NCI-H2196 treated with DMSO at 0.1 percent for 48 hours (cell line): Measurements from ENCODE around the gene TMEM239.
"Not testable (repeated sequence)": the region's sequence is repeated elsewhere in the genome, so short reads cannot be mapped to it uniquely, and the experiment has no call there.

Experiments
- DNase-seq: peaks from one replicate; lab custom pipeline; 2025; ENCODE audit not compliant: unreplicated experiment; lab: John Stamatoyannopoulos, UW

TMEM239 gene

DNA sequence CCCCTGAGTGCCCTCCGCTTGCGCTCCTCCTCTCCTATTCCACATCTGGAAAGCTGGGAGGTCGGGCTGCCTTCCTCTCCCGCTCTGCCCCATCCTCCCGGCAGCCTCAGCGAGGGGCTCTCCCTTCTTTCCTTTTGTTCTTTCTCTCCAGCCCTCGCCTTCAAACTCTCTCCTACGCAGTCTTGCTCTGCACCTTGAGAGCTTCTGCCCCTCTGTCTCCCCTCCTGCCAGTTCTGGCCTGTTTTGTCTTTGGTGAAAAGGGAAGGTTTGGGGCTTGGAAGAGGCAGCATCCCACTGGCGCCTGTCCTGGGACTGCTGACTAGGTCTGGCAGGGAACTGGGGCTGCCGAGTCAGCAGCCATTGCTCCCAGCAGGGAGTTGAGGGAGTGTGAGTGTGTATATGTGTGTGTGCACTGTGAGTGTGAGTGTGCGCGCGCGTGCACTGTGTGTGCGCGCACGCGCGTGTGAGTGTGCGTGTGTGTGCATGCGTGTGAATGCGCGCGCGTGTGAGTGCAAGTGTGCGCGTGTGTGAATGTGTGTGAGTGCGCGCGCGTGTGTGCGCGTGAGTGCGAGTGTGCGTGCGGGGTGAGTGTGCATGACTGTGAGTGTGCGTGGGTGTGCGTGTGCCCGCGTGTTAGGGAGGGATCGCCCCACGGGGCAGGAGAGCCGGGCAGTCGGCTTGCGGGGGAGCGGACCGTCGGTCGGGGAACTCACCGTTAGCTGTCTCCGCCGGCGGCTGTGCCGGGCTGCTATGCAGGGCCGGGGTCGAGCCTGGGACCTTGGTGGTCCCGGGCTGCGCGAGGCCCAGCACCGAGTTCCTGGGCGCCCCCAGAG is 16.3 kb upstream of the TMEM239 start:
- DNase-seq = no peak

DNA sequence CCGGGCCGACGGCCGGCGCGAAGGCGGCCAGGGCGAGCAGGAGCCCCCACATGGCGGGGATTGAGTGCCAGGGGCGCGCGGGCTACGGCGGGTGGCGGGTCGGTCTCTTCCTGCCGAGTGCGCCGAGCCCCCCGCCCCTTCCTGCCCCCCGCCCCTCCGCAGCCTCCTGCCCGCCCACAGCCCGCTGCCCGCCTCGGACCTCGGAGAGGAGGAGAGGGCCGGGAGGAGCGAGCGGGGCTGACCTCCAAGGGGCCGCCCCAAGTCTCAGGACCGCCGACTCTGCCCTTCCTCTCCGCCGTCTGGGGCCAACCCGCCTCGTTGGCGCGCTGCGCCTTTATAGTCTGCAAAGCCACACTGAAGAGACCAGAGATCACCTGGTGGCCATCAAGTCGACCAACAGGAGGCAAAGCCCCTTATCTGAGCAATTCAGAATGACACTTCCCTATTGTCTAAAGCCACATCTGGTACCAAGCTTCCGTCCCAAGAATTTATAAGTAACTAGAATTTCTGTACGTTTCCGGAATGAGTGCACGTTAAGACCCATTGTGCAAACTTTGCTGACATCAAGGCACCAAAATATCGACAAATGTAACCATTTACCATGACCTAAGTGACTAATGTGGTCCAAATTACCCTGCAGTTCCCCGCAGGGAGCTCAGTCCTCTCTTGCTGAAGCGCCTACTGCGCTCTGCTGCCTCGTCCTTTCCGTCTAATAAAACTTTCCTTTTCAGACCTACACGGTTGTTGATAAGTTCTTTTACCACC is 15.5 kb upstream of the TMEM239 start, which contains the start of gene CPXM1:
CPXM1 (minus strand) TSS at position 107 of the 765 bp plus-strand sequence; CDS start at position 52, 55 bp downstream.
- no peak for DNase-seq

DNA sequence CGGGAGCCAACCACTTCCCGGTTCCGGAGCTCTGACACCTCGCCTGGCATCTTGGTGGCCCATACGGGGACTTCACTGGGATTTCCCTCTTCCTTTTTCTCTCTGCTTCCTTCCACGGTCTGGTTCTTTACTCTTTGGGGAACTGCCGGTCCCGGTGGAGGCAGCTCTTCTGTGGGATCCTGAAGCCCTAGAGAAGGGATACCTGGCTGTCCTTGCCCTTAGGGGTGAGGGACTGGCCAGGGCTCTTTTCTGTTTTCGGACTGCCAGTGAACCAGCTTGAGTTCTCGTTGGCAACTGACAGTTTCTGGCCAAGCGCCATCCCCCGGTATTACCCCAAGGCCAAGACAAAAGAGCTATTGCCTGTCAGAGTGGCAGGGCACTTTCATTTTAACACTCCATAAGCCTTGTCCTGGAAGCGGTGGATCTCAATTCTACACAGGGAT is 14.9 kb upstream of the TMEM239 start:
- DNase-seq = no peak

DNA sequence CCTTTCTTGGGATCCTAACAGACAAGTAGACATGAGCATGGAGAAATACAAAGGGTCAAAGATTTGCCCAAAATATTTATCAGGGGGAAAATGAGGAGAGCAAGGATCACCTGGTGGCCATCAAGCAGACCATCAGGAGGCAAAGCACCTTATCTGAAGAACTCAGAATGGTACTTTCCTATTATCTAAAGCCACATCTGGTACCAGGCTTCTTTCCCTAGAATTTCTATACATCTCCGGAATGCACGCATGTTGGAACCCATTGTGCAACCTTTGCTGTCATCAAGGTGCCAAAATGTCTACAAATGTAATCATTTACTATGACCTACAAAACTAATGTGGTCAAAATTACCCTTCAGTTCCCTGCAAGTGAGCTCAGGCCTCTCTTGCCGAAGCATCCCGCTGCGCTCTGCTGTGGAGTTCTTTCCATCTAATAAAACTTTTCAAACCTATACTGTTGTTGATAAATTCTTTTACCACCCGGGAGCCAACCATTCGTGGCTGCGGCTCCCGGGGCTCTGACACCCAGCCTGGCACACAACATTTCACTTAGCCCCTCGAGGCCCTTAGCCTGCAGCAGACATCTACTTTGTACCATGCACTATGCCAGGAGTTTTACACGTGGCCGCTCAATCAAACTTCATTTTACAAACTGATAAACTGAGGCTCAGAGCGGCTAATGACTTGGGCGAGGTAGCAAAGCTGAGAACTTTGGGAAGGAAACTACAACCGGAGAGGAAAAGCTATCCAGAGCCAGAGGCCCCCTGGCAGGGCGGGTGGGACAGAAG is 11.9 kb upstream of the TMEM239 start:
- no peak for DNase-seq

DNA sequence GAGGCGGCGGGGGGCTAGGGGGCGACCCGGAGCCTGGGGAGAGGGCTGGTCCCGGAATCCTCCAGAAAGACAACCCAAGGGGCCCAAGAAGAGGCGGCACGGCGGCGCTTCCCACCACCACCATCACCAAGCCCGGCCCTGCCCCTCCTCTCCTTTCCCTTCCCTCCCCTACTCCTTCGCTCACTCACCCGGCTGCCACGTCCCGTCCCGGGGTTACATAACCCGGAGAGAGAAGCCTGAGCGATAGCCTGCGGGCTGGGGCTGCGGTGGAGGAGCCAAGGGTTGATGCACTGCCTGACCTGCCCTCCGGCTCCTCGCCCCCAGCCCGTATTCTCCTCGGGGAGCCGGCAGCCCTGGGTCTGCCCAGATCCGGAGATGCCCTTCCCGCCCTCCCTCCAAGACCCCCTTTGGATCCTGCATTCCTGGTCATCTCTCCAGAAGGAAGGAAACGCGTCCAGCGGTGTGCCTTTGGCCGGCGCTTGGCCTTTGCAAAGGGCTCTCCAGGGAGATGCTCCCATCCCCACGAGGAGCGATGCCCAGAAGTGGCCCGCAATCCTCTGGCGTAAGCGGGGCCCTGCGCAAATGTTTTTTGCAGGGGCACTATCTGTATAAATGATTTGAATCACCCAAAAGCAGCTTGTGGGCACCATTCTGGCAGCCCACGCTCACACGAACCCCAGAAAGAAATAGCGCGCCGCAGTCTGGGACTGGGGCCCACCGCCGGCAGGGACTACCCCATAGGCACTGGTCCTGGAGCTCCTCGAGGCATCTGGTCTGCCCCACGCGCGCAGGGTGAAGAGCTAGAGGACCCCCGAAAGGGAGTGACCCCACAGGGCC is 11.1 kb upstream of the TMEM239 start:
- DNase-seq = no peak

DNA sequence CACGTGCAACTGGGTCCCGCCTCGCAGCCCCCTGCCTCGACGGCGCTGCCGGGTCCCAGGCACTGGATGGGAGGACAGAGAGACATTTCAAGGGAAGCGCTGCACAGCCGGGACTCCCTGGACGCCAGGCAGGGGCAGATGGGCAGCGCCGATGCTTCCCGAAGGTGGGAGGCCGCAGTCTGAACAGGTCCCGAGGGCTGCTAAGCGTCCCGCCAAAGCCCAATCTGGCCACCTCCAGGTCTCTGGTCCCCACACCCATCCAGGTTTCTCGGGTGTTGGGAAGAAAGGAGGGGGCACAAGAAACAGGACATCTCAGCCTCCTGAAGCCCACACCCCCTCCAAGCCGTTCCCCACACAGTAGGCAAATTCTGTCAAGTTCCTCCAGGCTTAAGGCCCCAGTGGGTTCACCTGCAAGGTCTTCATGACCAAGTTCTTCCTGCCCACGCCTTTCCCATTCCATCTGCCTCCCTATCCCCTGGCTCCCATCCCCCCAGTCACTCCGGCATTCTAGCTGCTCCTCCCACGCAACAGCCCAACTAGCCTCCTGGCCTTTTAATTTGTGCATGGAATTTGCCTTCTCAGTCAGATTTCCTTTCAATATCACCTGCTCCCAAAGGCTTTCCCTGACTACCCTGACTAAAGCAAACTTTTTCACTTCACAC is 10.3 kb upstream of the TMEM239 start:
- no peak for DNase-seq

DNA sequence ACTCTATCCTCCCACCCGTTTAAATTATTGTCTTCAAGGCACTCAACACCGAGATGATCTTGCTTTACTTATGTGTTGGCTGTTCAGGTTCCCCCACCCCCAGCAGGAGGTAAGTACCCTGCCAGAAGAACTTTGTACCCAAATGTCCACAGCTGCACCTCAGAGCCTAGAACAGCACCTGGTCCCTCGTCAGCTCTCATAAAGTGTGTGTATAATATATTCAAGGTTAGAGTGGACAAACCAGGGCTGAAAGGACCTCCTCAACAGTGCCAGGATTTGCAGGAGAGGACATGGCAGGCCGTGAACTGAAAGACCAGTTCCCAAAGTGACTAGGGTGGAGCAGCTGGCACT is 9.8 kb upstream of the TMEM239 start:
- DNase-seq = no peak

DNA sequence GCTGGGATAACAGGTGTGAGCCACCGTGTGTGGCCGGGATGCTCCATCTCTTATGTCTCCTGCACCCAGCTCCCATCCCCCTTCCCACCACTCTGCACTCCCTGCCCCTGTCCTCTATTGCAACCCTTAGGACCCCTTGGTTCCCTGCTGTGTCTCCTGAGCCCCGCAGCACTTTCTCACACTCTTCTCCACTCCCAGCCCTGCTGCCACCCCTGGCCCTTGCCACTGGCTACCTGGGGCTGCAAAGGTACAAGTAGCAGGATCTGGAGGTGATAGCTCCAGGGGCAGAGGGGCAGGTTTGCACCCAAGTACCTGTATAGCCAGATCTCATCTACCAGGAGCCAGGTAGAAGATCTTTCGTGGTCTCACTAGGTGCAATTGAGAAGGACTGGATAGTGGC is 9.1 kb upstream of the TMEM239 start:
- no peak for DNase-seq

DNA sequence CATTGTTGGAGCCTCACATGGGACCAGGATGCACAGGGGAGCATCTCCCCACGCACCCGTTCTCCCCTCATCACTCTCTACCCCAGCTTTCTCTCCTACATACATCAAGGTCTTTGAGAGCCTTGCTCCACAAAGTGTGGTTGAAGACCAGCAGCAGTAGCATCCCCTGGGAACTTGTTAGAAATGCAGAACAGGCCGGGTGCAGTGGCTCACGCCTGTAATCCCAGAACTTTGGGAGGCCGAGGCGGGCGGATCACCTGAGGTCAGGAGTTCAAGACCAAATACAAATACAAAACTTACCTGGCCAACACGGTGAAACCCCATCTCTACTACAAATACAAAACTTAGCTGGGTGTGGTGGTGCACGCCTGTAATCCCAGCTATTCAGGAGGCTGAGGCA is 8.2 kb upstream of the TMEM239 start:
- DNase-seq = not testable (repeated sequence)

DNA sequence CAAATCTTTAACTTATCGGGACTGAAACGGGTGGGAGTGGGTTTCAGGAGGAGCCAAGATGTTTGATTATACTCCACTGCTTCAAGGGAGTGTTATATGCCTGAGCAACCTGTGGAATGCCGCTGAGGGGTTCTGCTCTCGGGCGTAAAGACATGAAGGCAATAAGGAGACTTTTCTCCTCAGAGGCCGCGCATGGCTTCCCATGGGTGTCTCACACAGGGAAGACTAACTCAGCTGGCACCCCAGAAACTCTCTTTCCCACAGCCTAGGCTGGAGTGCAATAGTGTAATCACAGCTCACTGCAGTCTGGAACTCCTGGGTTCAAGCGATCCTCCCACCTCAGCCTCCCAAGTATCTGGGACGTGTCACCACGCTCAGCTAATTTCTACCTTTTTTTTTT is 6.5 kb upstream of the TMEM239 start:
- DNase-seq = no peak

DNA sequence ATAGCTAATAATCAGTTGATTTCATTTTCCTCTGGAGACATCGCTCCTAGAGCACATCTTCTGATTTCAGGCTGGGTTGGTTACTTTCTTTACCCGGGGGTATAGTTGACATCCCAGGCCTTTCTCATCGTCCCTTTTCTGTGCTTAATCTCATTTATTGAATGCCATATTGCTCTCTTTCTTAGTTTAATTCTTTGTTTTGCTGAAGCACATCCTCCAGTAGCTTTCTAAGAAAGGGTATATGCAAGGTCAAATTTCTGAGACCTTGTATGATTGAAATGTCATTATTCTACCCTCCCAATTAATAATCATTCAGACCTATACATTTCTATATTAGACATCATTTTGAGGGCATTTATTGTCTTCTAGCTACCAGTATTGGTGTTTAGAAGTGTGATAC is 4.0 kb upstream of the TMEM239 start:
- DNase-seq = no peak

DNA sequence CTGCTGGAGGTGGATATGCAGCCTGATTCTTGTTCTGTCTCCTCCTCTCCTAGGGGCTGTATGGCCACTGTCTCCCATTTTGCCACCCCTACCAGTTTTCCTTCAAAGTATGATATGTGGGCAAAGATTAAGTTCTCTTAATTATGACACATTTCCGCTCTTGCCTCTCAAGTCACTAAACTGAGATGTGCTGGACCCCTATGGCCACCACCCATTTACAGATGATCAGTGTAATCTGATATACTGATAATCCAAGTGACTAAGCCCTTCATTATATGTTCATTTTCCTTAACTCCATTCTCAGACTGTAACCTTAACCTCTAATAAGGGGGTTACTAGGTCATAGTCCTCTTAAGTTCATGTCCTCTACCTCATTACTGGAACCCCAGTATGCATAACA is 2.1 kb upstream of the TMEM239 start:
- no peak for DNase-seq

DNA sequence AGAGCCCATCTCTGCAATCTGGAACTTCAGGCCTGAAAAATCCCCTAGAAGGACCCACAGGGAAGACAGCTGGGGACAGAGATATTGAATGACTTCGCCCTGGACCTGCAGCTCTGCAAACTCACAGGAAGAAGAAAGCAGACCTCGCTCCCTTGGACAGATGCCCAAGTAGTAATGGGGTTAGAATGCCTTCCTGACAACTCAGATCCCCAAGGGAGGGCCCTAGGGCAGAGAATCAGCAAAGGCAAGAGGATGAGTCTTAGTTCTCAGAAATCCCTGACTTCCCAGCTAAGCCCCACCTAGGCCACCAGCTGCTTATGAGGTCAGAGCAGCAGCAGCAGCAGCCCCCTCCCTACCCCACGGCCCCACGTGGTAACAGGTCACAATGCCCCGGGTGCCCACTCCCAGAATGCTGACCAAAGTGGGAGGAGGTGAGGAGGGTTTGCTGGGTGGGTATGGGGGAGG is 1.5 kb upstream of the TMEM239 start, which contains the start of gene C20orf141:
C20orf141 (plus strand) TSS at position 401 of the 465 bp plus-strand sequence. CDS start 198 bp downstream, outside the sequence.
- no peak for DNase-seq

DNA sequence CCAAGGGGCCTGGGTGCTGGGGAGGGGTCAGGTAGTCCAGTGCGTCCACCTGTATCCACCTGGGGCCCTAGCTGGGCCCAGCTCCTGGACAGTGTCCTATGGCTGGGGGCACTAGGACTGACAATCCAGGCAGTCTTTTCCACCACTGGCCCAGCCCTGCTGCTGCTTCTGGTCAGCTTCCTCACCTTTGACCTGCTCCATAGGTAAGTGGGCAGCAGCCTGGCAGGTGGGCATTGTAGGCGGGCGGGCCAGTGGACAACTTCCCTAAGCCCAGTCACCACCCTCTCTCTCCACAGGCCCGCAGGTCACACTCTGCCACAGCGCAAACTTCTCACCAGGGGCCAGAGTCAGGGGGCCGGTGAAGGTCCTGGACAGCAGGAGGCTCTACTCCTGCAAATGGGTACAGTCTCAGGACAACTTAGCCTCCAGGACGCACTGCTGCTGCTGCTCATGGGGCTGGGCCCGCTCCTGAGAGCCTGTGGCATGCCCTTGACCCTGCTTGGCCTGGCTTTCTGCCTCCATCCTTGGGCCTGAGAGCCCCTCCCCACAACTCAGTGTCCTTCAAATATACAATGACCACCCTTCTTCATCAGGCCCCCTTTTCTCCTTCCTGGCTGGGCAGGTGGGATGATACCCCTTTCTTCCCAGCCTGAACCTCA is 793 bp upstream of the TMEM239 start:
- DNase-seq = no peak

DNA sequence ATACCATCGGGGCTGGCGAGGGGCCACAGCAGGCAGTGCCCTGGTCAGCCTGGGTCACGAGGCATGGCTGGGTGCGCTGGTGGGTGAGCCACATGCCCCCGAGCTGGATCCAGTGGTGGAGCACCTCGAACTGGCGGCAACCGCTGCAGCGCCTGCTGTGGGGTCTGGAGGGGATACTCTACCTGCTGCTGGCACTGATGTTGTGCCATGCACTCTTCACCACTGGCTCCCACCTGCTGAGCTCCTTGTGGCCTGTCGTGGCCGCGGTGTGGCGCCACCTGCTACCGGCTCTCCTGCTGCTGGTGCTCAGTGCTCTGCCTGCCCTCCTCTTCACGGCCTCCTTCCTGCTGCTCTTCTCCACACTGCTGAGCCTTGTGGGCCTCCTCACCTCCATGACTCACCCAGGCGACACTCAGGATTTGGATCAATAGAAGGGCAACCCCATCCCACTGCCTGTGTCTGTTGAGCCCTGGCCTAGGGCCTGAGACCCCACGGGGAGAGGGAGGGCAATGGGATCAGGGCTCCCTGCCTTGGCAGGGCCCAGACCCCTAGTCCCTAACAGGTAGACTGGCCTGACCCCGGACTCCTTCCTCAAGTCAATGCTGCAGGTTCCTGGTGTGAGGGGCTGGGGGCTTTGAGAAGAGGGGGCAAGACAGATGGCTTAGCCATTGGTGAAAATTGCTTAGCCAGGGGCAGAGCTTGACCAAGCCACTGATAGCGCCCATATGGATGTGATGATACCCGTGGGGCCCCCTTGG is 598 bp downstream of the TMEM239 start:
- no peak for DNase-seq

DNA sequence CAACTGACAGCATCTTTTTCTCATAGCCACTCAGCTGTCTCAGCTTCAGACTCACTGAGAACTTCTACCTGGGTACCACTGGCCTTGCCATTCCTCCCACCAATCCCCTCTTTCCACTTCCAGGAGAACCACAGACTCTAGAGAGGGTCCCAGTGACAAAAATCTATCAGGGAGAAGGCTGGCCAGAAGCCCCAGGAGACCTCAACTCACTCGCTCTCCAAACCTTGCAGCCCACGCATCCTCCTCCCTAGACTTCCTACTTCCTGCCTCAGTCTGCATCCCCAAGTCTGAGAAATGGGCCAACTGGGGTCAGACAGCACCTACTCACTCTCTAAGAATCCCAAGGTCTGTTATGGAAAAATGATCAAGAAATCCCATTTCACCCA is 1.2 kb downstream of the TMEM239 start:
- DNase-seq = no peak

DNA sequence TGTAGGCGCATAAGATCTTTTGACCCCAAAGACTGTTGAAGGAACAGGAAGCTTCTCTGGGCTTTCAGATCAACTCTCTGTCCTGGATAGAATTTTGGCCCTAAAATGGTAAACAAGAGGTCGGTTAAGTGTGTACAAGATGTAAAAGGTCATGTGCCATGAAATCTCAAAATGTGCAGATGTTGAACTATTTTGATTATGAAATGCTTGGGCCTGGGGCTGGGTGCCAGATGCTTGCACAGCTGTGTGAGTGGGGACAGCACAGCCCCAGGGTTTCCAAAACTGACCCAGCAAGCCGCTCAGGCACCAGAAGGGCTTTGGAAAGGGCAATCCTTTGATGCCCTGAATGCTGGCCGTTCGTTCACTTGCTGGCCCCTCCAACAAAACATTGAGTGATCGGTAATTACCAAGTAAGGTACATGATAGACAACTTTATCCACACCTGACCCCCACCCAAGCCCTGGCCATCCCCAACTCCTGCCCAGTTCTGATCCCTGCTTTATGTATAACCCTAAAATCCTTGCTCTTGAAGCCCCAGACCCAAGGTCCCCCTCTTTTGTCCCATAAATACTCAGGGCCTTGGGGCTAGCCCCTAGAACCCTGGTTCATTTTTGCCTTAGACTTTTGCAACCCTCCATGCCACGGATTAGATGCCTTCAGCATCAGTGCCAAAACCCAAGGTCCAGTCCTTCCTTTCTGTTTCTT is 1.9 kb downstream of the TMEM239 start:
- no peak for DNase-seq
